Psoas muscle (tissue), 8 donors: ENCODE data around the gene UCK2. TPM values are rescaled to one million over a fixed set of nuclear protein-coding genes. Genes with fewer than 3 reads are reported as not detected.

ENCODE experiments used
- ATAC-seq, 4 donors: fragments of 200-7000 bp; cut with Tn5 transposase; one replicate each; pipeline ENCODE4 v1.9.1; 2020; ENCODE audit warnings: moderate library complexity in 3 of 4, mild to moderate bottlenecking in 2 of 4
- DNase-seq, 2 donors: peaks; one replicate each; pipeline ENCODE4 v3.0.0-alpha.2; 2020
- H3K27ac ChIP-seq: fragments of 200-600 bp; one replicate; pipeline ENCODE4 v1.8.0; 2022
- H3K27me3 ChIP-seq, 3 donors: fragments of 200-600 bp in 1 of 3; one replicate each; pipeline versions ENCODE4 v1.6.1 to v1.8.0; 2013 to 2022; ENCODE audit warnings: low read length in 2 of 3, mild to moderate bottlenecking in 2 of 3, moderate library complexity in 1 of 3; ENCODE audit not compliant: insufficient read depth in 3 of 3
- H3K36me3 ChIP-seq, 2 donors: fragments of 200-600 bp in 1 of 2; one replicate each; pipeline versions ENCODE4 v1.6.1 to v1.8.0; 2013 to 2022; ENCODE audit warnings: low read depth in 1 of 2, mild to moderate bottlenecking in 1 of 2, moderate library complexity in 1 of 2; ENCODE audit not compliant: insufficient read depth in 1 of 2
- H3K4me1 ChIP-seq: fragments of 200-600 bp; one replicate; pipeline ENCODE4 v1.8.0; 2022
- H3K4me3 ChIP-seq: fragments of 200-600 bp; one replicate; pipeline ENCODE4 v1.8.0; 2022; ENCODE audit warnings: mild to moderate bottlenecking
- H3K9me3 ChIP-seq: fragments of 200-600 bp; one replicate; pipeline ENCODE4 v1.8.0; 2022
- WGBS, 3 donors: extraction: QIAGEN DNeasy Blood & Tissue Kit; methylation state at CpG; one replicate each; pipeline versions ENCODE4 v1.1.6 to v1.1.7; 2013; 5-methylcytosine and 5-hydroxymethylcytosine counted together
- intact Hi-C, 2 donors: fragments of 100-400 bp; cut with DNase I; formaldehyde crosslinking; loops; one replicate each; pipeline versions ENCODE4 v1.11.0 to v1.14.2; 2022
- polyA plus RNA-seq, 3 donors: library from polyadenylated mRNA; stranded (reverse); fragments of 200-250 nt; gene quantifications; one replicate each; pipeline ENCODE4 v1.2.3, GENCODE V29; 2013
- total RNA-seq, 4 donors: library from RNA; stranded (reverse); fragmentation: NEBNext Ultra II Directional in 2 of 4; extraction: Animal tissue kit (Norgen Biotek cat#: 25700) in 2 of 4; gene quantifications; one replicate each; pipeline versions ENCODE4 v1.2.1 to v1.2.4, GENCODE V29; 2021 to 2023
- TF ChIP-seq, protein P1 (sequence below): fragments of 200-600 bp; IDR thresholded peaks from one replicate; pipeline ENCODE4 v1.8.0; 2022; ENCODE audit warnings: antibody characterized with exemption
- donor health status: healthy with polysubstance abuse.
- donor health status: DM: no; HTN: no; CAD: no; lungs with moderate emphysema.
- donor health status: Bipolar disorder and iron deficiency.
- donor health status: healthy.
- donor health status: DM: yes; HTN: yes; CAD: no.
- donor health status: DM: no; HTN: no; CAD: no.
- donor health status: DM: no; HTN: no; CAD: no.
- donor health status: DM: yes; HTN: yes; CAD: no.

Gene UCK2
- total and polyA plus RNA-seq, 7 donors, result 14.6 to 273 (median 25.1) TPM

DNA sequence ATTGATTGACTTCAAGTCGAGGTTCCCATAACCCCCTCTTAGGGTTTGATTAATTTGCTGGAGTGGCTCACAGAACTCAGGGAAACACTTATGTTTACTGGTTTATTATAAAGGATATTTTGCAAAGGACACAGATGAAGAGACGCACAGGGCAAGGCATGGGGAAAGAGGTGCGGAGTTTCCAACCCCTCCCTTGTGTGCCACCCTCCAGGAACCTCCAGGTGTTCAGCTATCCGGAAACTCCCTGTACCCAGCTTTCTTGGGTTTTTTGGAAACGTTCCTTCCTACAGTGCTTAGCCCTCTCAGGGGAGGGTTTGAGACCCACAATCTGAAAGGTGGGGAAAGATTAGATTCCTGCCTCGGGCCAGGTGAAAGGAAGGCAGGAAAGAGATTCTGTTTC, 48.2 kb downstream of the UCK2 start:
- Histone ChIP-seq H3K4me3 (no peak overlapping the region), H3K27me3 (no peaks in the 10 kb centered on the region), H3K4me1 (peaks cover 10% of the 10 kb centered on the region), H3K27ac (no peak overlapping the region), H3K9me3 (no peaks in the 10 kb centered on the region), H3K36me3 (no peaks in the 10 kb centered on the region)
- intact Hi-C loops, result no loop called here
- TF ChIP-seq, protein P1, sequence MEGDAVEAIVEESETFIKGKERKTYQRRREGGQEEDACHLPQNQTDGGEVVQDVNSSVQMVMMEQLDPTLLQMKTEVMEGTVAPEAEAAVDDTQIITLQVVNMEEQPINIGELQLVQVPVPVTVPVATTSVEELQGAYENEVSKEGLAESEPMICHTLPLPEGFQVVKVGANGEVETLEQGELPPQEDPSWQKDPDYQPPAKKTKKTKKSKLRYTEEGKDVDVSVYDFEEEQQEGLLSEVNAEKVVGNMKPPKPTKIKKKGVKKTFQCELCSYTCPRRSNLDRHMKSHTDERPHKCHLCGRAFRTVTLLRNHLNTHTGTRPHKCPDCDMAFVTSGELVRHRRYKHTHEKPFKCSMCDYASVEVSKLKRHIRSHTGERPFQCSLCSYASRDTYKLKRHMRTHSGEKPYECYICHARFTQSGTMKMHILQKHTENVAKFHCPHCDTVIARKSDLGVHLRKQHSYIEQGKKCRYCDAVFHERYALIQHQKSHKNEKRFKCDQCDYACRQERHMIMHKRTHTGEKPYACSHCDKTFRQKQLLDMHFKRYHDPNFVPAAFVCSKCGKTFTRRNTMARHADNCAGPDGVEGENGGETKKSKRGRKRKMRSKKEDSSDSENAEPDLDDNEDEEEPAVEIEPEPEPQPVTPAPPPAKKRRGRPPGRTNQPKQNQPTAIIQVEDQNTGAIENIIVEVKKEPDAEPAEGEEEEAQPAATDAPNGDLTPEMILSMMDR, result no peak
- ATAC-seq, result no peak
- 68 to 71% (median 68%) methylated on average over 6 of the region's 6 CpGs for WGBS, 3 donors
- DNase-seq, result no peak

DNA sequence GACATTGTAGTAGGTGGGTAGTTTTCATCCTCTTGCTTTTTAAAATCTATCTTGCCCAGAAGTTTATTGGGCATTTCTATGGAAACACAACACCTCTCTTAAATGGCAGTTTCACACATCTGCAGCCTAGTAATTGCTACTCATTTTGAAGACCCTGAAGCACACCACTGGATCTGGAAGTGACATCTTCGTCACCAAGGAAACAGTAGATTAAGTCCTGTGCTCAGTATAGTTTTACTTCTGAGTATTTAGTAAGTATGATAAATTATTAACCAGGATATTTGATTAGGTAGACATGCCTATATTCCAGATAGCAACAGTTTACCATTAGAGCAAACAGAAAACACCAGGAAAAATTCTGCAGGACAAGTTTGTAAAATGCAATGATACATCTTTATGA, 48.7 kb downstream of the UCK2 start:
- peaks cover 7% of the 10 kb centered on the region for H3K4me1 ChIP-seq
- no peak overlapping the region for H3K27ac ChIP-seq
- ATAC-seq (no peak), DNase-seq (no peak)
- WGBS, 3 donors, result 94 to 96% (median 95%) methylated on average over 1 of the region's 1 CpG
- TF ChIP-seq, protein P1, result no peak
- H3K9me3 ChIP-seq, result no peaks in the 10 kb centered on the region
- no peaks in the 10 kb centered on the region for H3K36me3 ChIP-seq
- no peak overlapping the region for H3K4me3 ChIP-seq
- intact Hi-C loops, result no loop called here
- H3K27me3 ChIP-seq, result no peaks in the 10 kb centered on the region

DNA sequence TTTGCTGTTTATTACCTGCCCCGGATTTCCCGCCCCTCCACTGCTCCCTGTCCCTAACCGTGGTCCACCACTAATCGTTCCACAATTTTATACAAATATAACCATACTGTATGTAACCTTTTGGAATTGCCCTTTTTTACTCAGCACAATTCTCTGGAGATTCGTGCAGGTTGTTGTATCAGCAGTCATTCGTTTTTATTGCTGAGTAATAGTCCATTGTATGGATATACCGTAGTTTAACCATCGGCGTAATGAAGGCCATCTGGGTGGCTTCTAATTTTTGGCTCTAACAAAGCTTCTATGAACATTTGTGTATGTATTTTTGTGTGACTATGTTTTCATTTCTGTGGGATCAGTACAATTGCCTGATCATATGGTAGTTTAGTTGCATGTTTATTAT, 50.0 kb downstream of the UCK2 start:
- no peak overlapping the region for H3K4me3 ChIP-seq
- no peak overlapping the region for H3K27ac ChIP-seq
- TF ChIP-seq, protein P1, result no peak
- no peaks in the 10 kb centered on the region for H3K36me3 ChIP-seq
- ATAC-seq (no peak), DNase-seq (no peak)
- H3K27me3 ChIP-seq, result no peaks in the 10 kb centered on the region
- intact Hi-C loops, result no loop called here
- H3K4me1 ChIP-seq, result no peaks in the 10 kb centered on the region
- WGBS, 3 donors, result 96 to 99% (median 98%) methylated on average over 9 of the region's 9 CpGs
- H3K9me3 ChIP-seq, result no peaks in the 10 kb centered on the region

DNA sequence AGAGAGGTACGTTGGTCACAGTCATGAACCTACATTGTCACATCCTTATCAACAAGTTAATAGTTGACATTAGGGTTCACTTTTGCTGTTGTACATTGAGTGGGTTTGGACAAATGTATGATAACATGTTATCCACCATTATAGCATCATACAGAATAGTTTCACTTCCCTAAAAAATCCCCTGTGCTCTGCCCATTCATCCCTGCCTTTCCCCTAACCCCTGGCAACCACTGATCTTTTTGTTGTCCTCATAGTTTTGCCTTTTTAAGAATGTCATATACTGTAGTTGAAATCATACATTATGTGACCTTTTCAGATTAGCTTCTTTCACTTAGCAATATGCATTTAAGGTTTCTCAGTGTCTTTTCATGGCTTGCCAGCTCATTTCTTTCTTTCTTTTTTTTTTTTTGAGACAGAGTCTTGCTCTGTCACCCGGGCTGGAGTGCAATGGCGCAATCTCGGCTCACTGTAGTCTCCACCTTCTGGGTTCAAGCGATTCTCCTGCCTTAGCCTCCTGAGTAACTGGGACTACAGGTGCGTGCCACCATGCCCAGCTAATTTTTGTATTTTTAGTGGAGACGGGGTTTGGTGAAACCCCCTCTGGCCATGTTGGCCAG, 50.6 kb downstream of the UCK2 start:
- no peaks in the 10 kb centered on the region for H3K9me3 ChIP-seq
- H3K4me1 ChIP-seq, result peaks cover 2% of the 10 kb centered on the region
- DNase-seq (no peak), ATAC-seq (no peak)
- intact Hi-C loops, result no loop called here
- H3K4me3 ChIP-seq, result no peak overlapping the region
- 97 to 98% (median 98%) methylated on average over 7 of the region's 7 CpGs for WGBS, 3 donors
- TF ChIP-seq, protein P1, result no peak
- H3K27ac ChIP-seq, result no peak overlapping the region
- H3K36me3 ChIP-seq, result no peaks in the 10 kb centered on the region
- H3K27me3 ChIP-seq, result no peaks in the 10 kb centered on the region

DNA sequence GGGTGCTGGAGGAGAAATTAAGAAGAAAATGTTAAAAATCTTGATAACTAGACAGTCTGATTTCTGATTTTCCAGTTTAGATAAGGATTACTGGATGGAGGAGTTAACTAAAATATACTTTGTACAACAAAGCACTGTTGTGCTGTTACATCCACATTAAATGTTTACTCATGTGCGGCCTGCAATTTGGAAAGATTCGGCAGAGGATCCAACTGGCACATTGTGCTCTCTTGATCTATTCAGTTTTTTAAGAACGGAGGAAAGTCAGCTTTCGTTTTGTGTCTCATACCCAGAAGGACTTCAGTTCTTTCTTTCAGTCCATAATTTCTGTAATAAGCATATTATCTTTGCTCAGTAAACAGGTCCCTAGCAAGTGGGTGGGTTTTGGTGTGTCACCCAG, 52.5 kb downstream of the UCK2 start:
- TF ChIP-seq, protein P1, result no peak
- H3K27ac ChIP-seq, result no peak overlapping the region
- peaks cover 17% of the 10 kb centered on the region for H3K4me1 ChIP-seq
- no peak for ATAC-seq
- H3K27me3 ChIP-seq, result no peaks in the 10 kb centered on the region
- no peak for DNase-seq
- WGBS, 3 donors, result 64 to 86% (median 66%) methylated on average over 4 of the region's 4 CpGs
- H3K9me3 ChIP-seq, result no peaks in the 10 kb centered on the region
- no peaks in the 10 kb centered on the region for H3K36me3 ChIP-seq
- no peak overlapping the region for H3K4me3 ChIP-seq
- intact Hi-C loops, result no loop called here
